OCI-LY7 (cell line): ENCODE data around the gene DPH1. TPM values are rescaled to one million over a fixed set of nuclear protein-coding genes. Genes with fewer than 3 reads are reported as not detected.

ENCODE experiments used
- BruUV-seq: library from RNA; stranded (reverse); fragments of 400-500 nt; replicated peaks from 2 replicates; lab custom pipeline; 2021; lab: Mats Ljungman, UMichigan
- CTCF ChIA-PET: fragments of 300-600 bp; sonication (Branson Sonifier 250); formaldehyde crosslinking; loops from one replicate; lab custom pipeline; 2022; ENCODE audit warnings: antibody characterized with exemption; ENCODE audit not compliant: unreplicated experiment; lab: Charles Lee
- POLR2A ChIA-PET: fragments of 300-600 bp; sonication (Branson Sonifier 250); formaldehyde crosslinking; loops from one replicate; lab custom pipeline; 2022; ENCODE audit warnings: antibody characterized with exemption; lab: Charles Lee
- DNase-seq: peaks from one replicate; pipeline ENCODE4 v3.0.0-alpha.2; 2015; ENCODE audit warnings: low spot score
- H2AFZ ChIP-seq: fragments of 200-600 bp; sonication (generic), shearing (Covaris generic); 2 replicates; pipeline ENCODE4 v1.6.1; 2014; ENCODE audit warnings: mild to moderate bottlenecking, antibody characterized with exemption, low read length, moderate library complexity
- H3K27ac ChIP-seq: fragments of 200-600 bp; sonication (generic); 2 replicates; pipeline ENCODE4 v1.5.1; 2014; ENCODE audit warnings: mixed run types, low read depth, mild to moderate bottlenecking, moderate library complexity, low read length, inconsistent platforms; ENCODE audit not compliant: poor library complexity, severe bottlenecking
- H3K36me3 ChIP-seq: fragments of 200-600 bp; sonication (generic); 2 replicates; pipeline ENCODE4 v1.6.1; 2014; ENCODE audit warnings: mild to moderate bottlenecking, antibody characterized with exemption, low read length, moderate library complexity, mixed read lengths; ENCODE audit not compliant: insufficient read depth
- H3K4me1 ChIP-seq: fragments of 200-600 bp; sonication (generic); 2 replicates; pipeline ENCODE4 v1.5.1; 2014; ENCODE audit warnings: mild to moderate bottlenecking, low read length; ENCODE audit not compliant: insufficient read depth, poor library complexity, severe bottlenecking
- H3K4me2 ChIP-seq: fragments of 200-600 bp; sonication (generic); 2 replicates; pipeline ENCODE4 v1.6.1; 2014; ENCODE audit warnings: mild to moderate bottlenecking, low read length
- H3K4me3 ChIP-seq: fragments of 200-600 bp; sonication (generic); 2 replicates; pipeline ENCODE4 v1.5.1; 2014; ENCODE audit warnings: mild to moderate bottlenecking, low read depth, low read length; ENCODE audit not compliant: poor library complexity, severe bottlenecking
- H3K79me2 ChIP-seq: fragments of 200-600 bp; sonication (generic); 2 replicates; pipeline ENCODE4 v1.6.1; 2016; ENCODE audit warnings: low read depth, mild to moderate bottlenecking, low read length, moderate library complexity, mixed read lengths; ENCODE audit not compliant: insufficient read depth
- H3K9me2 ChIP-seq: fragments of 200-600 bp; sonication (generic); 2 replicates; pipeline ENCODE4 v1.6.1; 2016; ENCODE audit warnings: mild to moderate bottlenecking, low read length, mixed read lengths; ENCODE audit not compliant: insufficient read depth
- H3K9me3 ChIP-seq: fragments of 200-600 bp; sonication (generic); 2 replicates; pipeline ENCODE4 v1.6.1; 2014; ENCODE audit warnings: mild to moderate bottlenecking, mixed run types, low read length, mixed read lengths
- H4K20me1 ChIP-seq: fragments of 200-600 bp; sonication (generic); 2 replicates; pipeline ENCODE4 v1.6.1; 2014; ENCODE audit warnings: mild to moderate bottlenecking, antibody characterized with exemption, low read length, moderate library complexity, mixed read lengths; ENCODE audit not compliant: insufficient read depth
- EZH2phosphoT487 ChIP-seq: fragments of 200-600 bp; sonication (generic); IDR thresholded peaks from 2 replicates; pipeline ENCODE4 v1.6.1; 2018; ENCODE audit warnings: low read depth, borderline replicate concordance, mild to moderate bottlenecking, mixed run types, antibody characterized with exemption, low read length, moderate library complexity, mixed read lengths
- intact Hi-C: fragments of 100-400 bp; cut with micrococcal nuclease; formaldehyde crosslinking; loops from one replicate; pipeline ENCODE4 v1.10.0; 2022; ENCODE audit not compliant: unreplicated experiment
- total RNA-seq, 2 experiments: library from RNA; depleted of rRNA in 1 of 2; stranded (reverse); fragments of >200 nt in 1 of 2; shearing (Covaris generic) in 1 of 2; gene quantifications; 2 replicates each; pipeline ENCODE4 v1.2.3, GENCODE V29; 2014 to 2022
- TF ChIP-seq, protein P1 (sequence below): fragments of 200-600 bp; sonication (generic); conservative IDR thresholded peaks from 2 replicates; pipeline ENCODE4 v1.5.1; 2014; ENCODE audit warnings: mild to moderate bottlenecking, antibody characterized with exemption, low read length, moderate library complexity, mixed read lengths

DPH1 gene
- total RNA-seq, 2 experiments from 2014 or later: 26.5 to 35.1 TPM

DNA sequence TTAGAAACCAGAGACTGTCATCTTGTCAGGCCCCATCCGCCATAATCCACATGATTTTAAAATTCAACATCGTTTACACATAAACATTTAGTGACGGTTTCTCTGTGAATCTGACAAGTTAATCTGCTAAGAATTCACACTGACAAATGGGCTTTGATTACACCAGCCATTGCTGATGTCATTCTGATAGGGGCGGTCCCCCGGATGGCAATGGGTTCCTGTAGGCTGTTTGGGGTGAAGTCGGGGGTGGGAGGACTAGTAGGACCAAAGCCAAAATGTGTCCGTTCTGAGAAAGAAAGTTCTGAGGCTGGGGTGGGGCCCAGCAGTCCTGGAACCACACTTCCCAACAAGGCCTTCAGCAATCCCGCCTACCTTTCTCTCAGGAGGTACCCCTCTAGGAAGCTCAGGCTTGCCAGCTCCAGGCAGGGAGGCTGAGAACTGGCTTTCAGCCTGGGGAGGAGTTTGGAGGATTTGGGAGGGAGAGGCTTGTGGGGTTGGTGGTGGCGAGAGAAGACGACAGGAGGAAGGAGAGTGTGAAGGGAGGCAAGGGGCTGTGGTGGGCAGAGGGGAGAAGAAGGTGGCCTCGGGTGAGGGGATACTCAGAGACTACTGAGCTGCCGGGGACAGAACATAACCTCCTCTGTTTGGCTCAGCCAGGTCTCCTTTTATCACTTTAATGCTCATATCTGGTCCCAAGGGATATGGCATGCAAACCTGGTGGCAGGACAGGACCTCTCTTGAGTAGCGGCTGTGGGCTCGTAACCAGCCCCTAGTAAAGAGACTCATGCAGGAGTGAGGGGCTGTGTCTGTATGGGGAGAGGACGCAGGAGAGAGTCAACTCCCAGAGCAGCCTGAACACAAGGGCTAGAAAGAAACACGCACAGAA, 33.6 kb downstream of the DPH1 start:
- Histone ChIP-seq H3K9me2 (no peaks in the 10 kb centered on the region), H2AFZ (no peak overlapping the region), H3K4me2 (peak overlapping the region; percentile 37), H3K9me3 (no peaks in the 10 kb centered on the region), H3K27ac (no peak overlapping the region), H3K4me3 (no peak overlapping the region), H3K36me3 (no peaks in the 10 kb centered on the region), H4K20me1 (no peaks in the 10 kb centered on the region), H3K4me1 (peaks cover 30% of the 10 kb centered on the region), H3K79me2 (no peaks in the 10 kb centered on the region)
- POLR2A ChIA-PET: no interaction called here
- peak; percentile 50 for DNase-seq
- no peak for TF ChIP-seq EZH2phosphoT487
- TF ChIP-seq, protein P1, sequence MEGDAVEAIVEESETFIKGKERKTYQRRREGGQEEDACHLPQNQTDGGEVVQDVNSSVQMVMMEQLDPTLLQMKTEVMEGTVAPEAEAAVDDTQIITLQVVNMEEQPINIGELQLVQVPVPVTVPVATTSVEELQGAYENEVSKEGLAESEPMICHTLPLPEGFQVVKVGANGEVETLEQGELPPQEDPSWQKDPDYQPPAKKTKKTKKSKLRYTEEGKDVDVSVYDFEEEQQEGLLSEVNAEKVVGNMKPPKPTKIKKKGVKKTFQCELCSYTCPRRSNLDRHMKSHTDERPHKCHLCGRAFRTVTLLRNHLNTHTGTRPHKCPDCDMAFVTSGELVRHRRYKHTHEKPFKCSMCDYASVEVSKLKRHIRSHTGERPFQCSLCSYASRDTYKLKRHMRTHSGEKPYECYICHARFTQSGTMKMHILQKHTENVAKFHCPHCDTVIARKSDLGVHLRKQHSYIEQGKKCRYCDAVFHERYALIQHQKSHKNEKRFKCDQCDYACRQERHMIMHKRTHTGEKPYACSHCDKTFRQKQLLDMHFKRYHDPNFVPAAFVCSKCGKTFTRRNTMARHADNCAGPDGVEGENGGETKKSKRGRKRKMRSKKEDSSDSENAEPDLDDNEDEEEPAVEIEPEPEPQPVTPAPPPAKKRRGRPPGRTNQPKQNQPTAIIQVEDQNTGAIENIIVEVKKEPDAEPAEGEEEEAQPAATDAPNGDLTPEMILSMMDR: no peak
- BruUV-seq: no TSS peak
- CTCF ChIA-PET: interaction anchor here (0.6 kb wide), 1 partner anchor 10 kb away, joined by 3 read pairs; no protein-coding TSS in a partner anchor
- intact Hi-C loops: no loop called here

DNA sequence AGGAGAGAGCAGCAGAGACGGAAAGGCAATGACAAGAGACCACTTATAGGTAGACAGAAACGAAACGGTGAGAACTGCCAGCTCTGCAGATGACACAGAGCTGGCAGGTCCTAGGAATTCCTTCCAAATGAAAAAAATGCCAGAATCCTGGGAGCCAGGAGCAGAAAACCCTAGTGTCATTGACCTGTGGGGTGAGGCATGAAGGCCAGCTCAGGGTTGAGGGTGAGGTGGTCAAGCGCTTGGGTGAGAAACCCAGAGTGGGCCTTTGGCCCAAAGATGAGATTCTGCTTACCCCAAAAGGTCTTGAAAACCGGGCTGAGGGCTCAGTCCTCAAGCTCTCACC, 34.2 kb downstream of the DPH1 start:
- no TSS peak for BruUV-seq
- TF ChIP-seq EZH2phosphoT487: no peak
- TF ChIP-seq, protein P1: no peak
- DNase-seq: no peak
- no peak overlapping the region for H2AFZ ChIP-seq
- H3K79me2 ChIP-seq: no peaks in the 10 kb centered on the region
- peak overlapping the region; percentile 37 for H3K4me2 ChIP-seq
- no peaks in the 10 kb centered on the region for H3K36me3 ChIP-seq
- POLR2A ChIA-PET: no interaction called here
- no peaks in the 10 kb centered on the region for H3K9me2 ChIP-seq
- H3K9me3 ChIP-seq: no peaks in the 10 kb centered on the region
- H3K27ac ChIP-seq: no peak overlapping the region
- H4K20me1 ChIP-seq: no peaks in the 10 kb centered on the region
- H3K4me1 ChIP-seq: peaks cover 31% of the 10 kb centered on the region
- intact Hi-C loops: no loop called here
- no peak overlapping the region for H3K4me3 ChIP-seq
- CTCF ChIA-PET: interaction anchor here (0.6 kb wide), 1 partner anchor 10 kb away, joined by 3 read pairs; no protein-coding TSS in a partner anchor

DNA sequence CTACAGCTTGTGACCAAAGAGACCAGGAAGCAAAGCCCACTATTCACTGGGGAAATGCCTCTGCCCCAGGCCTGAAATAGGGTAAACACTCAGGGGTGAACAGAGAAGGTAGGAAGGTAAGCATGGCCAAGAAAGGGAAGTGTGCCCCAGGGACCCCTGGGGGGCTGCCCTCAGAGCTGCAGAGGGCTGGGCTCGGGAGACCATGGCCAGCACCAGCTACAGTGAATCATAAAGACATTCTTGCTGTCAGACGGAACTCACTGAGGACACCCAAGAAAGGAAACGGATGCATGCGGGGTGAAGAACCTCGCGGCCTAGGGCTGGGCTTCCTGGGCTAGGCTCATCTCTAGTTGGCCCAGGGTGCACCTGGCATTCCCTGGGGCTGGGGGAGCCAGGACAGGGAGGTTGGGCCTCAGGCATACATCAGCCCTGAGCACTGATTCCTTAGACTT, 34.6 kb downstream of the DPH1 start:
- TF ChIP-seq, protein P1: no peak
- TF ChIP-seq EZH2phosphoT487: no peak
- CTCF ChIA-PET: interaction anchor here (0.6 to 0.9 kb wide), 2 partner anchors 11 to 54 kb away, joined by 3 read pairs; no protein-coding TSS in a partner anchor
- Histone ChIP-seq H2AFZ (no peak overlapping the region), H4K20me1 (no peaks in the 10 kb centered on the region), H3K4me3 (no peak overlapping the region), H3K36me3 (no peaks in the 10 kb centered on the region), H3K4me1 (peaks cover 28% of the 10 kb centered on the region), H3K9me2 (no peaks in the 10 kb centered on the region), H3K4me2 (peak overlapping the region; percentile 37), H3K79me2 (no peaks in the 10 kb centered on the region), H3K9me3 (no peaks in the 10 kb centered on the region), H3K27ac (no peak overlapping the region)
- POLR2A ChIA-PET: no interaction called here
- intact Hi-C loops: no loop called here
- peak; percentile 38 for DNase-seq
- BruUV-seq: no TSS peak
